MM.1S (cell line): ENCODE measurements around the gene NTF3.

Experiments
- DNase-seq: peaks from one replicate; pipeline ENCODE4 v3.0.0-alpha.2; 2015
- H2AFZ ChIP-seq: fragments of 300-600 bp; sonication (generic); 2 replicates; pipeline ENCODE4 v1.6.0; 2016; ENCODE audit warnings: antibody characterized with exemption, low read length
- H3F3A ChIP-seq: fragments of 300-600 bp; sonication (generic); 2 replicates; pipeline ENCODE4 v1.6.1; 2016; ENCODE audit warnings: mild to moderate bottlenecking, antibody characterized with exemption, low read length, moderate library complexity, mixed read lengths; ENCODE audit not compliant: insufficient read depth
- H3K27ac ChIP-seq: fragments of 300-600 bp; sonication (generic); 2 replicates; pipeline ENCODE4 v1.5.1; 2016; ENCODE audit warnings: mild to moderate bottlenecking, low read length
- H3K27me3 ChIP-seq: fragments of 300-600 bp; sonication (generic); replicated peaks from 2 replicates; pipeline ENCODE4 v1.6.0; 2016; ENCODE audit warnings: low read length; ENCODE audit not compliant: insufficient read depth
- H3K36me3 ChIP-seq: fragments of 300-600 bp; sonication (generic); replicated peaks from 2 replicates; pipeline ENCODE4 v1.6.1; 2016; ENCODE audit warnings: mild to moderate bottlenecking, low read length, mixed read lengths; ENCODE audit not compliant: insufficient read depth
- H3K4me1 ChIP-seq: fragments of 300-600 bp; sonication (generic); 2 replicates; pipeline ENCODE4 v1.6.1; 2016; ENCODE audit warnings: low read length, mixed read lengths
- H3K4me2 ChIP-seq: fragments of 300-600 bp; sonication (generic); 2 replicates; pipeline ENCODE4 v1.6.0; 2016; ENCODE audit warnings: low read depth, low read length
- H3K4me3 ChIP-seq: fragments of 300-600 bp; sonication (generic); 2 replicates; pipeline ENCODE4 v1.5.1; 2016; ENCODE audit warnings: low read length, mixed read lengths
- H3K79me2 ChIP-seq: fragments of 300-600 bp; sonication (generic); 2 replicates; pipeline ENCODE4 v1.6.1; 2016; ENCODE audit warnings: mixed run types, low read length, mixed read lengths
- H3K9ac ChIP-seq: fragments of 300-600 bp; sonication (generic); 2 replicates; pipeline ENCODE4 v1.6.1; 2016; ENCODE audit warnings: low read length, mixed read lengths
- H3K9me2 ChIP-seq: fragments of 300-600 bp; sonication (generic); replicated peaks from 2 replicates; pipeline ENCODE4 v1.6.1; 2016; ENCODE audit warnings: mild to moderate bottlenecking, low read length, mixed read lengths; ENCODE audit not compliant: insufficient read depth
- H3K9me3 ChIP-seq: fragments of 300-600 bp; sonication (generic); replicated peaks from 2 replicates; pipeline ENCODE4 v1.6.1; 2016; ENCODE audit warnings: mild to moderate bottlenecking, low read length, mixed read lengths; ENCODE audit not compliant: insufficient read depth
- H4K20me1 ChIP-seq: fragments of 300-600 bp; sonication (generic); 2 replicates; pipeline ENCODE4 v1.6.1; 2016; ENCODE audit warnings: mild to moderate bottlenecking, low read length, moderate library complexity, mixed read lengths; ENCODE audit not compliant: insufficient read depth
- EZH2 ChIP-seq: fragments of 300-600 bp; sonication (generic); optimal IDR thresholded peaks from 2 replicates; pipeline ENCODE3; 2017; ENCODE audit warnings: low read depth, mild to moderate bottlenecking, antibody characterized with exemption, low read length, mixed read lengths
- EZH2phosphoT487 ChIP-seq: fragments of 300-600 bp; sonication (generic); IDR thresholded peaks from 2 replicates; pipeline ENCODE4 v1.6.1; 2018; ENCODE audit warnings: antibody characterized with exemption, low read length
- TF ChIP-seq, protein P1 (sequence below): fragments of 300-600 bp; sonication (generic); IDR thresholded peaks from 2 replicates; pipeline ENCODE4 v1.5.1; 2016; ENCODE audit warnings: antibody characterized with exemption, low read length, mixed read lengths

NTF3 gene

DNA sequence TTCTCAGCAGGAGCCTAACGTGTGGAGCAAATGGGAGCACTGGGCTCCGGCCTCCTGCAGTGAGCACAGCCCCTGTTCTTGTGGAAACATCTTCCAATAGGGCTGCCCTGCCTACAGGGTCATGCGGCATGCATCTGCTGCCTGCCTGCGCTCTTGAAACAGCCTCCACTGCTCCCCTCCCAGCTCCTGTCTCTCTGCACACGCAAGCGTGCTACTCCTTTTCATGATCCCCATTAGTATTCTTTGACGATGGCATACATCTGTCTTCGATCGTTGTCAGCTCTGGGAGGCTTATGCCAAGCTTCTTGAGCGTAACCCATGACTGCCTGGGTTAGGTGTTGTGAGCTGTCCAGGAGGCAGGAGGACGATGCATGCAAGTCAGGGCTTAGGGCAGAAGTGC, 23.1 kb downstream of the NTF3 start:
- H3K9me2 ChIP-seq = no peaks in the 10 kb centered on the region
- H3K27me3 ChIP-seq = no peaks in the 10 kb centered on the region
- H2AFZ ChIP-seq = no peak overlapping the region
- H4K20me1 ChIP-seq = no peaks in the 10 kb centered on the region
- no peaks in the 10 kb centered on the region for H3F3A ChIP-seq
- H3K9me3 ChIP-seq = no peaks in the 10 kb centered on the region
- no peaks in the 10 kb centered on the region for H3K36me3 ChIP-seq
- H3K79me2 ChIP-seq = no peaks in the 10 kb centered on the region
- TF ChIP-seq, protein P1, sequence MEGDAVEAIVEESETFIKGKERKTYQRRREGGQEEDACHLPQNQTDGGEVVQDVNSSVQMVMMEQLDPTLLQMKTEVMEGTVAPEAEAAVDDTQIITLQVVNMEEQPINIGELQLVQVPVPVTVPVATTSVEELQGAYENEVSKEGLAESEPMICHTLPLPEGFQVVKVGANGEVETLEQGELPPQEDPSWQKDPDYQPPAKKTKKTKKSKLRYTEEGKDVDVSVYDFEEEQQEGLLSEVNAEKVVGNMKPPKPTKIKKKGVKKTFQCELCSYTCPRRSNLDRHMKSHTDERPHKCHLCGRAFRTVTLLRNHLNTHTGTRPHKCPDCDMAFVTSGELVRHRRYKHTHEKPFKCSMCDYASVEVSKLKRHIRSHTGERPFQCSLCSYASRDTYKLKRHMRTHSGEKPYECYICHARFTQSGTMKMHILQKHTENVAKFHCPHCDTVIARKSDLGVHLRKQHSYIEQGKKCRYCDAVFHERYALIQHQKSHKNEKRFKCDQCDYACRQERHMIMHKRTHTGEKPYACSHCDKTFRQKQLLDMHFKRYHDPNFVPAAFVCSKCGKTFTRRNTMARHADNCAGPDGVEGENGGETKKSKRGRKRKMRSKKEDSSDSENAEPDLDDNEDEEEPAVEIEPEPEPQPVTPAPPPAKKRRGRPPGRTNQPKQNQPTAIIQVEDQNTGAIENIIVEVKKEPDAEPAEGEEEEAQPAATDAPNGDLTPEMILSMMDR = no peak
- TF ChIP-seq EZH2 (no peak), EZH2phosphoT487 (no peak)
- H3K4me3 ChIP-seq = no peak overlapping the region
- no peak overlapping the region for H3K4me2 ChIP-seq
- peaks cover 9% of the 10 kb centered on the region for H3K4me1 ChIP-seq
- DNase-seq = no peak
- no peak overlapping the region for H3K9ac ChIP-seq
- H3K27ac ChIP-seq = no peak overlapping the region

DNA sequence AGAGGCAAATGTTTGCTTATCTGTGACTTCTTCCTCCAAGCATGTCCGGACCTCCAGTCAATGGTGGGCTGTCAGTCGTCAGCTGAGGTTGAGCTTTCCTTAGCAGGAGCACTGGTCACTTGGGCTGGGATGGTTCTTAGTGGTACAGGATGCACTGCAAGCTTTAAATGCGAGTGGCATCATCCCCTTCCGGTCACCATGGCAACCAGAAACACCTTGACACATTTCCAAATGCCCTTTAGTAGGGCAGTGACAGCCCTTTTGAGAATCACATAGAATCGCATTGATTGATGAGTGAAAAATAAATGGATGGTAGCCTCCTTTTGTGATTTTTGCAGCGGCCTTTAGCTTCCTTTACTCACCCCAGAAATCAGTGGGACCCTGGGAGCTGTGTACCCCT, 24.1 kb downstream of the NTF3 start:
- no peaks in the 10 kb centered on the region for H3K9me2 ChIP-seq
- H3K9me3 ChIP-seq = no peaks in the 10 kb centered on the region
- H3K4me1 ChIP-seq = peaks cover 9% of the 10 kb centered on the region
- H3K4me2 ChIP-seq = no peak overlapping the region
- TF ChIP-seq, protein P1 = no peak
- TF ChIP-seq EZH2 = no peak
- no peak for TF ChIP-seq EZH2phosphoT487
- no peaks in the 10 kb centered on the region for H3F3A ChIP-seq
- H3K27ac ChIP-seq = no peak overlapping the region
- no peaks in the 10 kb centered on the region for H4K20me1 ChIP-seq
- no peak overlapping the region for H3K9ac ChIP-seq
- no peak for DNase-seq
- H2AFZ ChIP-seq = no peak overlapping the region
- no peaks in the 10 kb centered on the region for H3K27me3 ChIP-seq
- H3K36me3 ChIP-seq = no peaks in the 10 kb centered on the region
- no peak overlapping the region for H3K4me3 ChIP-seq
- no peaks in the 10 kb centered on the region for H3K79me2 ChIP-seq

DNA sequence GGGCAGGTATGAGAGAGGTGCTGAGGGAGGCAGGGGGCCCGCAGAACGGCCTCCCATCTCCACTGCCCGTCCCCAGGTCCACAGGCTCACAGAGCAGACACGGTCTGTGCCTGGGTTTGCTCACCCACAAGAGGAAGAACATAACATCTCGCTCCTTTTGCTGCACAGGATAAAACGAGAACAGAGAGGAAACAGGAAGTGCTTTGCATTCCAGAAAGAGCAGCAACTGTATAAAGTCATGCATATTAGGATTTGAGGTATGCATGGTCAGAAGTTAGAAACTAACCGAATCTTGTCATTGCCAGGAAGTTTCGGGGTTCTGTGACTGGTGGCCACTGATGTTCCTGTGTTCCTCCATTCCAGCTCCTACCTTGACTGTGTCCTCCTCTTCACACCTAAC, 25.0 kb downstream of the NTF3 start:
- H3K4me2 ChIP-seq = peak overlapping the region; percentile 22; the same call in 1 of the 2 replicates
- no peaks in the 10 kb centered on the region for H3K27me3 ChIP-seq
- no peaks in the 10 kb centered on the region for H3F3A ChIP-seq
- TF ChIP-seq, protein P1 = no peak
- TF ChIP-seq EZH2 = no peak
- TF ChIP-seq EZH2phosphoT487 = no peak
- H4K20me1 ChIP-seq = no peaks in the 10 kb centered on the region
- no peaks in the 10 kb centered on the region for H3K9me3 ChIP-seq
- no peaks in the 10 kb centered on the region for H3K36me3 ChIP-seq
- H3K4me3 ChIP-seq = no peak overlapping the region
- peak overlapping the region; percentile 58; the same call in 1 of the 2 replicates for H2AFZ ChIP-seq
- no peaks in the 10 kb centered on the region for H3K9me2 ChIP-seq
- DNase-seq = no peak
- H3K4me1 ChIP-seq = peaks cover 9% of the 10 kb centered on the region
- no peak overlapping the region for H3K27ac ChIP-seq
- H3K79me2 ChIP-seq = no peaks in the 10 kb centered on the region
- H3K9ac ChIP-seq = no peak overlapping the region
